Adipocyte (in vitro differentiated cells): Measurements from ENCODE around the gene RB1.
"Not testable (repeated sequence)": the region's sequence is repeated elsewhere in the genome, so short reads cannot be mapped to it uniquely, and the experiment has no call there.

Experiments
- DNase-seq: peaks from one replicate; pipeline ENCODE4 v3.0.0-alpha.2; 2015; ENCODE audit warnings: low read depth
- H3K27me3 ChIP-seq: replicated peaks from 2 replicates; pipeline ENCODE4 v1.7.0; 2013; ENCODE audit warnings: mild to moderate bottlenecking, low read length, moderate library complexity; ENCODE audit not compliant: control insufficient read depth, insufficient read depth
- H3K36me3 ChIP-seq: 2 replicates; pipeline ENCODE4 v1.7.0; 2013; ENCODE audit warnings: low read length, mild to moderate bottlenecking, moderate library complexity; ENCODE audit not compliant: control insufficient read depth, insufficient read depth, severe bottlenecking
- H3K4me1 ChIP-seq: 2 replicates; pipeline ENCODE4 v1.7.0; 2013; ENCODE audit warnings: mild to moderate bottlenecking, low read length, moderate library complexity; ENCODE audit not compliant: control insufficient read depth, insufficient read depth
- H3K4me3 ChIP-seq: 2 replicates; pipeline ENCODE4 v1.7.0; 2013; ENCODE audit warnings: mild to moderate bottlenecking, low read length, moderate library complexity
- H3K9ac ChIP-seq: 2 replicates; pipeline ENCODE4 v1.7.0; 2013; ENCODE audit warnings: mild to moderate bottlenecking, low read length, moderate library complexity
- H3K9me3 ChIP-seq: 2 replicates; pipeline ENCODE4 v1.7.0; 2013; ENCODE audit warnings: mild to moderate bottlenecking, low read length, moderate library complexity; ENCODE audit not compliant: control insufficient read depth

RB1 gene

DNA sequence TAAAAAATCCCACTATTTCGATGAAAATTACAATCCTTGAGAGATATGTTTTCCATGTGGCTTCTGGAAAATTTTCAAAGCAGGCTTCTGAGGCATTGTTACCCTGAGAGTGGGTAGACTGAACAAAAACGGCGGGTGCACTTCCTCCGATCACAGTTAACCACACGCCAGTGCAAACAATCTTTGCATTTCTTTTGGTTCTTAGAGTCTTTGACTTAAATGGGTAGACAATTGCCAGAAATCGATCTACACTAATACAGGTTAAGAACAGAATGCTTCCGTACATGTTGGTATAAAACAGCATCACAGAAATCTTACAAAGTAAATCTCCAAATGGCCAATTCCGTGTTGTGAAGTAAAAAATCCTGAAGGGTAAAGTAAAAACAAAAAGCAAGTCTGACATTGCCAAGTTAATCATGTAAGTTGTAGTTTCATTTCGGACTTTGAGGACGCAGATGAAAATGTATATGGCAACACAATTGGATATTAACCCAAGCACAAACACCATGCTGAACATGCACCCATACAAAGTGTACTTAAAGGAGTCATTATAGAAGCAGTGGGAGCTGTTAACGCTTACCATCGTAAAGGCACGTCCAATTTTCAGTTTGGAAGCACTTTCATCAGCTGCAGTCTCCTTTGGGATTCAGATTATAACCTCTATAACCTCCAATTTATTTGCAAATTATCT, 108.4 kb downstream of the RB1 start:
- no peak for DNase-seq
- H3K9me3 ChIP-seq = no peaks in the 10 kb centered on the region
- H3K27me3 ChIP-seq = no peaks in the 10 kb centered on the region
- H3K9ac ChIP-seq = peak overlapping the region; percentile 89
- H3K4me3 ChIP-seq = peak overlapping the region; percentile 97
- H3K4me1 ChIP-seq = peaks cover 16% of the 10 kb centered on the region
- no peaks in the 10 kb centered on the region for H3K36me3 ChIP-seq

DNA sequence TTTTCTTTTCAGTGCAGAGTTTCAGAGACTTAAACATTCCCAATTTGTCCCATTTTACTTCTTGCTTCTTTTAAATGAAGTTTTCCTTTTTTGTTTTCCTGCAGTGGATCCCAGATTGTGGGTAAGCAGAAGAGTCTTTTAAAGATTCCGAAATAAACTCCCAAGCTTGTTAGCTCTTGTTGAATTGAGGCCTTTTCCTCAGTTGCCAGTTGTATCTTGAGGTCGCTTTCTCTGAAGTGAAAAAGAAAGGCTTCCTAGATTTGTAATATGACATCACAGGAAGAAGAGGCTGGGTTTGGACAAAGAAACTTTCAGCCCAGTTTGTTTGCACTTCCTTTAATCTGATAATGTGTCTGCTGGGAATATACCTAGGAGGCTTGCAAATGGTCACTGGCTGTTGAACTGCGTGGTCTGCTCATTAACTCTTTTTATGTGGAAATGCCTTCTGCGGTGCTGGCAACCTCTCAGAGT, 109.4 kb downstream of the RB1 start, which contains the start of gene LPAR6:
TSS of gene LPAR6 (minus strand) at position 233 of the 471 bp plus-strand sequence. CDS start 690 bp downstream, outside the sequence.
- DNase-seq = no peak
- Histone ChIP-seq H3K4me3 (peak within 1 kb of the TSS; percentile 97), H3K36me3 (no peaks in the 10 kb centered on the region), H3K9ac (peak within 1 kb of the TSS; percentile 89), H3K4me1 (peaks cover 16% of the 10 kb centered on the region), H3K27me3 (no peaks in the 10 kb centered on the region), H3K9me3 (no peaks in the 10 kb centered on the region)

DNA sequence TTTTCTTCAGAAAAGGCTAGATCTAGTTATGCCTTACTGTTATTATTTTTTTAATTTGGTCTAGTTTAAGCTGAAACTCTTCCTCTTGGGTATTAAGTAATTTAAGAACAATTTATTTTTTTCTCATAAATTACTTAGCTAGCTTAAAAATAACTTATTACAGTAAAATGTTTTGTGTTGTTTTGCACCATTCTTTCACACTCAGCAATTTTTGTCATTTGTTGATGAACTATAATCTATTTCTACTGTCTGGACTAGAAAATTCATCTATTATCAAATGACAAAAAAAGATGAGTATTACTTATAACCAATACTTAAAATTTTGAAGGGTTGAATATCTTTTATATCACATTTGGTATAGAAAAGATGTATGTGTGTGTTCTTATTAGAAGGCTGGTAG, 111.0 kb downstream of the RB1 start:
- H3K4me3 ChIP-seq = no peak overlapping the region
- peaks cover 16% of the 10 kb centered on the region for H3K4me1 ChIP-seq
- H3K27me3 ChIP-seq = no peaks in the 10 kb centered on the region
- H3K9ac ChIP-seq = no peak overlapping the region
- no peaks in the 10 kb centered on the region for H3K36me3 ChIP-seq
- no peak for DNase-seq
- H3K9me3 ChIP-seq = no peaks in the 10 kb centered on the region

DNA sequence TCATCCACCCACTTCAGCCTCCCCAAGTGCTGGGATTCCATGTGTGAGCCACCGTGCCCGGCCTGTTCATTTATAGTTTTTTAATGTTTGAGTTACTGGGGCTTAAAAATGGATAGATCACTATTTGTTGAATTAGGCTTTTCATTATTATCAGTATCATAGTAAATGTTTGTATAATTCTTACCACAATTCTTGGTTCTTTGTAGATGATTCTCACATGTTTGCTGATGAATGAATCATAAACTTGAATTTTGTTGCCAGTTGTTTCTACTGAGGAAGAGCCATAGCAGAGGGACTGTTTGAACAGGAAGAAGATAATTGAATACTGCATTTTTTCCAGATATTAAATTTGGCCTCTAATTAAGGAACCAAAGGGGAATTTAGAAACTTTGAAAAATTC, 112.0 kb downstream of the RB1 start:
- H3K27me3 ChIP-seq = no peaks in the 10 kb centered on the region
- H3K4me3 ChIP-seq = no peak overlapping the region
- no peak for DNase-seq

DNA sequence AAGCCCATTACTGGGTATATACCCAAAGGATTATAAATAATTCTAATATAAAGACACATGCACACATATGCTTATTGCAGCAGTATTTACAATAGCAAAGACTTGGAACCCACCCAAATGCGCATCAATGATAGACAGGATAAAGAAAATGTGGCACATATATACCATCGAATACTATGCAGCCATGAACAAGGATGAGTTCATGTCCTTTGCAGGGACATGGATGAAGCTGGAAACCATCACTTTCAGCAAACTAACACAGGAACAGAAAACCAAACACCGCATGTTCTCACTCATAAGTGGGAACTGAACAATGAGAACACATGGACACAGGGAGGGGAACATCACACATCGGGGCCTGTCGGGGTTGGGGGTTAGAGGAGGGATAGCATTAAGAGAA, 118.5 kb downstream of the RB1 start:
- H3K36me3 ChIP-seq, DNase-seq, H3K4me1 ChIP-seq, H3K9ac ChIP-seq, H3K27me3 ChIP-seq, H3K9me3 ChIP-seq, H3K4me3 ChIP-seq: not testable (repeated sequence)

More for the DNA sequence above, 112.0 kb downstream of the RB1 start:
- Histone ChIP-seq H3K4me1 (peaks cover 10% of the 10 kb centered on the region), H3K9ac (no peak overlapping the region), H3K9me3 (no peaks in the 10 kb centered on the region), H3K36me3 (no peaks in the 10 kb centered on the region)

DNA sequence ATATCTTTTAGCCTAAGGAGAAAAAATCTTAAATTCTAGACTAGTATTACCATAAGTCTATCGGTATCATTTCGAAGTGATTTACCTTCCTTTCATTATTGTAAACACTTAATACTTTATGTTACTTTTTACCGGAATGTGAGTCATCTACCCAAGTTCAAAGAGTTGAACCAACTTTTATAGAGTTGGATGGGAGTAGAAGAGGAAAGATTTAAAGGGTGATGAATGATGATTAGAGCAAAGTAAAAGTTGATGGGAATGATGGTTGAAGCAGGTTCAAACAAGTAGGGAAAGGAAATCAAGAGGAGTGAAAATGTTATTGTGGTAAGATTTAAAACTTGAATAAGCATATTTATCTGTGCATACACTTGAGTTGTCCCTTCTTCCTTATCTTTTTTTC, 120.7 kb downstream of the RB1 start:
- no peak for DNase-seq
- Histone ChIP-seq H3K9me3 (no peaks in the 10 kb centered on the region), H3K4me1 (no peaks in the 10 kb centered on the region), H3K27me3 (no peaks in the 10 kb centered on the region), H3K9ac (no peak overlapping the region), H3K36me3 (peaks cover 4% of the 10 kb centered on the region), H3K4me3 (no peak overlapping the region)

DNA sequence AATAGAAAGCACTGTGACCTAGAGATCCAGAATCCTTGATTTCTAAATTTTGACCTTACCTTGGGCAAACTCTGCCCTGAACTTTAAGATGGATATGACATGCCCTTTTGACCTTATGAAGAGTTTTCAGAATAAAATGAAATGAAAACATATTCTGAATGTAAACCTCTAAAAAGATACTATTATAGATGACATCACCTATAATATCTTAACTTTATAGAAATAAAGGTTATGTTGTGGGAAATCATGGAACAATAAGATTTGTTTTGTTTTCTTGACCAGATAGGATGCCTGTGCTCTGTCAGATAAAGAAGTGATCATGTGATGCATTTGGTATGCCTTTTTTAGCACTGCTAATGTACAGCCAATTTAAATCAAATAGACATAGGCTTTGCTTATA, 122.5 kb downstream of the RB1 start:
- no peaks in the 10 kb centered on the region for H3K9me3 ChIP-seq
- H3K9ac ChIP-seq = no peak overlapping the region
- peaks cover 4% of the 10 kb centered on the region for H3K36me3 ChIP-seq
- no peak for DNase-seq
- no peaks in the 10 kb centered on the region for H3K4me1 ChIP-seq
- H3K4me3 ChIP-seq = no peak overlapping the region
- no peaks in the 10 kb centered on the region for H3K27me3 ChIP-seq

DNA sequence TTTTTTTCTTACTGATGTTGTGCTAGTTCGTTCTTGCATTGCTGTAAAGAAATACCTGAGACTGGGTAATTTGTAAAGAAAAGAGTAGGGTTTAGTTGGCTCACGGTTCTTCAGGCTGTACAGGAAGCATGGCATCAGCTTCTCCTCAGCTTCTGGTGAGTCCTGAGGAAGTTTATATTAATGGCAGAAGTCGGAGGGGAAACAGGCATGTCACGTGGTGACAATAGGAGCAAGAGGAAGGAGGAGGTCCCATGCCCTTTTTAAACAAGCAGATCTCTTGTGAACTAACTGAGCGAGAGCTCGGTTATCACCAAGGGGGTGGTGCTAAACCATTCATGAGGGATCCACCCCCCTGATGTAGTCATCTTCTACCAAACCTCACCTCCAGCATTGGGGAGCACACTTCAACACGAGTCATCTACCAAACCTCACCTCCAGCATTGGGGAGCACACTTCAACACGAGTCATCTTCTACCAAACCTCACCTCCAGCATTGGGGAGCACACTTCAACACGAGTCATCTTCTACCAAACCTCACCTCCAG, 123.3 kb downstream of the RB1 start:
- not testable (repeated sequence) for H3K9me3 ChIP-seq, H3K9ac ChIP-seq, DNase-seq, H3K4me1 ChIP-seq, H3K36me3 ChIP-seq, H3K4me3 ChIP-seq, H3K27me3 ChIP-seq

DNA sequence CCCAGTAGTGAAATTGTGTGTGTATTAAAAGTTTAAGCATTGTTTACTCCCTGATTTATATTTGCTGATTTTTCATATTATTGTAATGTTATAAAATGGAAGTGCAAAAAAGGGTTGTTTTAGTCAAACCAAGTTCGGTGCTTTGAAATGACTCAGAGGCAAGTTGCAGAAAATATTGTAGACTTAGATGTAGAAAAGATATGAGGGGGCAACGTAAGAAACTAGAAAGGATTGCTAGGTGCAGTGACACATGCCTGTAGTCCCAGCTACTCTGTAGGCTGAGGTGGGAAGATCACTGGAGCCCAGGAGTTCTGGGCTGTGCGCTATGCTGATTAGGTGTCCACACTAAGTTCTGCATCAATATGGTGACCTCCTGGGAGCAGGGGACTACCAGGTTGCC, 125.5 kb downstream of the RB1 start:
- Histone ChIP-seq H3K4me3 (no peak overlapping the region), H3K9ac (no peak overlapping the region), H3K4me1 (peaks cover 18% of the 10 kb centered on the region), H3K9me3 (no peaks in the 10 kb centered on the region), H3K27me3 (no peaks in the 10 kb centered on the region), H3K36me3 (peaks cover 4% of the 10 kb centered on the region)
- DNase-seq = no peak

DNA sequence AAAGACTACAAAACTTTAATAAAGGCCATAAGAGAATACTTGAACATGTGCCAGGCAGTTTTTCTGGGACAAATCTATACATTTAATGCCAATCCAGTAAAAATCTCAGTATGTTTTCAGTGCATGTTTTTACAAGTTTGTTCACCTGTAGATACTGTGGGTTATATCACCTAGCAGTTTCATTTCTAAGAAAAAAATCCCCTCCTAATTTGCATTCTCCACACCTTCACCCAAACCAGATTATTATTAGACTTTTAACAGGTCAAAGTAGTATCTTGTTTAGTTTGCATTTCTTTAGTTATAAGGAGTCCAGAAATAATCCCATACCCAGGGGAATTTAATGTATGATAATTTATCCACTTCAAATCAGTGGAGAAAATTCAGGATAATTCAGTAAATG, 126.3 kb downstream of the RB1 start:
- Histone ChIP-seq H3K9me3 (no peaks in the 10 kb centered on the region), H3K4me3 (no peak overlapping the region), H3K27me3 (no peaks in the 10 kb centered on the region), H3K4me1 (peaks cover 18% of the 10 kb centered on the region), H3K9ac (no peak overlapping the region), H3K36me3 (peaks cover 4% of the 10 kb centered on the region)
- no peak for DNase-seq

DNA sequence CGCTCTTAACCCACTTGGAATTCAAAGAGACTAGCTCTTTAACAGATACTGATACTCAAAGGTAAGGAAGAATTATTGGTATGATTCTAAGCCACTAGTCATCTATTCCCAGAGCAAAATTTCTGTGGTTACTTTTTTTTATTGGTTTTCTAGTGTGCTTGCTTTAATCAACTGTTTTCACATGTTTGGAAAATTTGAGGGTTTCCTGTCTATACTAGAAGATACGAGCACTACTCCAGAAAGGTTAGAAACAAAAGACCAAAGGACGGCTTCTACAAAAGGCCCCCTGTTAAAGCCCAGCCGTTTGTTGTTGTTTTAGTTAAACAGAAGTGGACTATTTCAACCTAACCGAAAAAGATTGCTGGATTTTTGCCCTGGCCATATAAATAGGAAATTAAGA, 127.9 kb downstream of the RB1 start:
- peak overlapping the region; percentile 8 for H3K9ac ChIP-seq
- H3K4me1 ChIP-seq = peaks cover 18% of the 10 kb centered on the region
- peaks cover 4% of the 10 kb centered on the region for H3K36me3 ChIP-seq
- peak; percentile 38 for DNase-seq
- no peaks in the 10 kb centered on the region for H3K9me3 ChIP-seq
- H3K27me3 ChIP-seq = no peaks in the 10 kb centered on the region
- no peak overlapping the region for H3K4me3 ChIP-seq
